IPS-18c (cell line): ENCODE measurements around the gene LURAP1L.

Experiments used
- H3K4me3 ChIP-seq: 2 replicates; pipeline ENCODE4 v1.7.0; 2013; ENCODE audit warnings: low read depth, mild to moderate bottlenecking, low read length, moderate library complexity; ENCODE audit not compliant: insufficient read depth
- H3K9me3 ChIP-seq: one replicate; pipeline ENCODE4 v1.6.1; 2013; ENCODE audit warnings: mild to moderate bottlenecking, low read length, moderate library complexity; ENCODE audit not compliant: control insufficient read depth, insufficient read depth

LURAP1L gene

GRCh38 chr9:12798066-12798770 lies 23.4 kb downstream of the LURAP1L start:
- H3K4me3 ChIP-seq = no peak overlapping the region
- H3K9me3 ChIP-seq = no peaks in the 10 kb centered on the region

- H3K4me3 ChIP-seq = no peak overlapping the region
- H3K9me3 ChIP-seq = no peaks in the 10 kb centered on the region
Observed at GRCh38 chr9:12801187-12801586, 26.4 kb downstream of the LURAP1L start.

DNA sequence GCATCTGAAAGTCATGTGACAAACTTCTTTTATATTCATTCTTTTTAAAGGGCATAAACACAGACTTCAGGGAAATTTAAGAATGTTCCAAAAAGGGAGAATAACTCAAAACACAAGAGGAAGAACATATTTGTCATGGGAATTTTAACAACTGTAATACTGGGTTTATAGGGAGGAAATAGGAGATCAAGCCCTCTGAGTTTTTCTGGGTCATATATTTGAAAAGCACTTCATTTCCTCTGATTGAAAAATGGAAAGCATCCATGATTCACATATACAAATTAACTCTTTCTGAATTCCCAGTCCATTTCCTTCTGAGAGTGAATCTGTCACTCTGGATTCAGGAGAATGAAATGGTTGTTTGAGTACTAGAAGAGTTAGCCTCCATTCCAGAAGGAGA lies 26.8 kb downstream of the LURAP1L start:
- Histone ChIP-seq H3K4me3 (no peak overlapping the region), H3K9me3 (no peaks in the 10 kb centered on the region)

- Histone ChIP-seq H3K9me3 (no peaks in the 10 kb centered on the region), H3K4me3 (no peak overlapping the region)
Observed at GRCh38 chr9:12802093-12802492, 27.3 kb downstream of the LURAP1L start.

- H3K4me3 ChIP-seq = no peak overlapping the region
Observed at GRCh38 chr9:12808569-12808968, 33.7 kb downstream of the LURAP1L start.

DNA sequence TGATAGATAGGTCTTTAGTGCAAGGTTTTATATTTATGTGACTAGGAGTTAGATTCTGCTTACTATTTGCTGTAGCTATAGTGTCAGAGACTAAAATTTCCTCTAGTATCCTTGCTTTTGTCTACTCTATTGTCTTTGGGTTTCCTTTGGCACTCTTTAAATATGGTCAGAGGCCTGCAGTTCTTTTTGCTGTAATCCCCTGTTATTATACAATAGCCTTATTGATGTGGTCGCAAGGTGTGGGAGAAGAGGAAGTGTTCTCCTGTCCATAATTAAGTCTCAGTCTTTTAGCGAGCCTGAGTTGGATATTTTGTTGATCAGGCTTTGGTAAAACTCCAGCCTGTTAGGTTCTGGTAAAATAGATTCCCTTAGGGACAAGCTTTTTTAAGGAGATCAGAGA lies 34.9 kb downstream of the LURAP1L start:
- Histone ChIP-seq H3K9me3 (no peaks in the 10 kb centered on the region), H3K4me3 (no peak overlapping the region)

More at GRCh38 chr9:12808569-12808968, 33.7 kb downstream of the LURAP1L start:
- H3K9me3 ChIP-seq = no peaks in the 10 kb centered on the region

DNA sequence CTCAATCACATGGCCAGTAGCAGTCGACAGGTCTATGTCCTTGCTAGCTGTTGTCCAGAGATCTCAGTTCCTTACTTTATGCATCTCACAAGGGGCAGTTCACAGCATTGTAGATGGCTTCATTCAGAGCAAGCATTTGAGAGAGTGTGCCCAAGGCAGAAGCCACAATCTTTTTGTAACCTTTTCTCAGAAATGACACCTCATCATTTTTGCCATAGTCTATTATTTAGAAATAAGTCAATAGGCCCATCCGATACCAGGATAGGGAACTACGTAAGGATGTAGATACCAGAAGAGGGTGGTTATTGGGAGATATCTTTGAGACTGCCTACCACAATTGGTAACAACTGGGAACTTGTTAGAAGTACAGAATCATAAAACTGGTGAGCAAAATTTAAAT lies 37.1 kb downstream of the LURAP1L start:
- no peak overlapping the region for H3K4me3 ChIP-seq
- H3K9me3 ChIP-seq = no peaks in the 10 kb centered on the region

GRCh38 chr9:12812710-12813109 lies 37.9 kb downstream of the LURAP1L start:
- Histone ChIP-seq H3K4me3 (no peak overlapping the region), H3K9me3 (no peaks in the 10 kb centered on the region)

GRCh38 chr9:12813533-12813932 lies 38.7 kb downstream of the LURAP1L start:
- H3K4me3 ChIP-seq = no peak overlapping the region
- H3K9me3 ChIP-seq = no peaks in the 10 kb centered on the region

DNA sequence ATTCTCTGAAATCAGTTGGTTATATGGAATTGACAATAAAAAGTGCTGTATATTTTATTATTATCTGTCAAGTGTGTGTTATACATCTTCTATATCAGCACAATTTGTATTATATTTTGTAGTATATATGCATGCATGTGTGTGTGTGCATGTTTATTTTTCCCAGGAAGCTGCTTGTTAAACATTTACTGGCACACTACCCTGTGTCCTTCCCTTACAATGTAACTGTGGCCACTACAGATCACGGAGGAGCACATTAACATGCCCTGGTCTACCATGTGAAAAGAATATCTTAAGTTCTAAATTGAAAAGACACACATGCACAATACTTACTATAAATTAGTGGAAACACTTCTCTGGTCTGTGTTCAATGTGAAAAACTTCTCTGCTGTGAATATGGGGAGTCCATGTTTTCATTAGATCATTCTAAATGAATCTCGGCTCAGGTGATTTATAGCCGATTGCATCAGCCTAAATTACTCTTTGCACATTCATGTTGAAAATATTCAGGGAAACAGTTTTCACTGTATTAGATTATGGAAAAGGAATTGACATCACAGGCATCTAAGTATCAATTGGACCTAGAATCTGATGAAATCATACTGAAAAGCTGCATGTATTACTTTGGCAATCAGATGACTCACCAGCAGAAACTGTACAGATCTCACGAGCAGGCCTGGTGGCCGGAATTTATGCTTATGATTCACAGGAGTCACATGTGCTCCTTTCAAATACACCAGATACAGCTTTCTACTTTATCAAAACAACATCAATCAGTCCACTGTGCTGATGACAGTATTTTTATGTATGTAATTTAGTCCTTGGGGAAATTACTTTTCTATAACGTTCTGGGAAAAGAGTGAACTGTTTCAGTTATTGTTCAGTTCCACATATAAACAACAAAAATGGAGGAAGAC lies 39.4 kb downstream of the LURAP1L start:
- Histone ChIP-seq H3K4me3 (no peak overlapping the region), H3K9me3 (no peaks in the 10 kb centered on the region)

DNA sequence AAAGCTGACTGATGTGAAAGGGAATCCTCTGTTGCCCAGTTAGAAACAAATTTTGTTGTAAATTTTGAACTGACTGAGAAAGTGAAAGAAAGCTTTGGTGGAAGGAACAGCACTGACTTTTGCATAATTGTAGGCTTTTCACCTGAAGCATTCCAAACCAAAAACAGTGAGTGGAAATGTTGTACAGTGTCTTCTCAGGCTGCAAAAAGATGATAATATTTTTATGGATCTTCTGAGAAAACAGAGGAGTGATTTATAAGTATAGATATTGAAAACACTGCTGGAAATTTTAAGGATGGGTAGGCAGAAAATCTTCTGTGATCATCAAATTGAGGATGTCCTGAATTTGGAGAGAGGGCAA lies 40.0 kb downstream of the LURAP1L start:
- Histone ChIP-seq H3K4me3 (no peak overlapping the region), H3K9me3 (no peaks in the 10 kb centered on the region)

- Histone ChIP-seq H3K9me3 (no peaks in the 10 kb centered on the region), H3K4me3 (no peak overlapping the region)
Observed at GRCh38 chr9:12815888-12816287, 41.1 kb downstream of the LURAP1L start.

GRCh38 chr9:12816656-12817101 lies 41.9 kb downstream of the LURAP1L start:
- H3K9me3 ChIP-seq = no peaks in the 10 kb centered on the region
- H3K4me3 ChIP-seq = no peak overlapping the region

DNA sequence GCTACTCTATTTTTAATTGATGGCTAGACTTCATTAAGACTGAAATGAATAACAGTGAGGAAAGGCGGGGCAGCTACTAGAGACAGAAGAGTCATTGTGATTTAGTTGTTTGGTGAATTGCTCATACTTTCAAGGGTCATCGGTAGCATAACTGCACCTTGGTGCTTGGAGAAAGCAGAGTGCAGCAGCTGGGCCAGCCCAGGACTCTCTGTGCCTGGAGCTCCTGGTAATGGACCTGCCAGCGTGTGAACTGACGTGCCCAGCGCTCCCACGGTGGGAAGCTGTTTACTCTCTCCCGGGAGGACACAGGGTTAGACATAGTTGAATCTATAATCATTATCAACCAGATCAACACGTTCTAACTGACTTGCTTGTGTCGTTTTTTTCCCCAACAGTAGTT lies 42.9 kb downstream of the LURAP1L start:
- no peaks in the 10 kb centered on the region for H3K9me3 ChIP-seq
- H3K4me3 ChIP-seq = no peak overlapping the region

DNA sequence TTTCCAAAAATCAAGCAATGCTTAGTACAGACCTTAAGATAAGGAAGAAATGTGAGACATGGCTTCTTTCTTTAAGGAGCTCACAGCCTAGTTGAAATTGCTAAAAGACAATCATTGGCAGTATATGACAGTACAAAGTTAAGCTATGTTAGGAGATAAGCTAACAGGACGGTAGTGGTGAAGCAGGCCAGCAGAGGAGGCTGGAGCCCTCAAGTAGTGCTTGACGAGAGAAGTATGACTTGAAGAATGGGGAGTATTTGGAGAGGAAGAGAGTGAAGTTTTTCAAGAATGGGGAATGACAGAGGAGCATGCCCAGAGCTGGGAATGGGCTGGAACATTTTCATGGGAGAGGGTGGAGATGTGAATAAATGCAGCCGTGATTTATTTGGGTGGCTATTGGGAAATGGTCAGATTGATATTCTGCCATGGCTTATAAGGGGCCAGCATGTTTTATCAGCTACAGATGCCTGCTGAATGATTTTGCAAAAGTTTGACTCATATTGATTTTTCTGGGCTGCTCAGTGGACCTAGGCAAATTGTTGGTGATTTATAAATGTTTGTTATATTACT lies 43.7 kb downstream of the LURAP1L start:
- Histone ChIP-seq H3K4me3 (no peak overlapping the region), H3K9me3 (no peaks in the 10 kb centered on the region)

DNA sequence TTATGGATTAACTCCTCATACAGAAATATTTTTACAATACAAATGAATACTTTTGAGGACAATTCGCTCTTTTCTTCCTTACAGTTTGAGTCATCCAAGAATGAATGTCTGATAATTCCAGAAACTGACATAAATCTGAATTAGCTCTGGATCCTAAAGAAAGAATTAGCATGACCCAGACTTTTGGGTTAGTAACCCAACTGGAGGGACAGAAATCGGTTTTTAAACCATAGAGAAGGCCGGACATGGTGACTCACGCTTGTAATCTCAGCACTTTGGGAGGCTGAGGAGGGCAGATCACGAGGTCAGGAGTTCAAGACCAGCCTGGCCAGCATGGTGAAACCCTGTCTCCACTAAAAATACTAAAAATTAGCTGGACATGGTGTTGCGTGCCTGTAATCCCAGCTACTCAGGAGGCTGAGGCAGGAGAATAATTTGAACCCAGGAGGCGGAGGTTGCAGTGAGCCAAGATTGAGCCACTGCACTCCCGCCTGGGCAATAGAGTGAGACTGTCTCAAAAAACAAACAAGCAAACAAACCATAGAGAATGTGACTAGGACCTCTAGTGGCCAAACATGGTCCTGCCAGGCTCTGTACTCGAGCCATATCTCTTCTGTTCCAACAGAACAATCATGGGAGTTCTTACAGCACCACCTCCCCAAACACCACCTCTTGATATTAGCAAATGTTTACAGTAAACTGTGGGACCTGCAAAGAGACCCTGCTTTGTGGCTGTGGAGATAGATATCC lies 44.8 kb downstream of the LURAP1L start:
- H3K9me3 ChIP-seq = no peaks in the 10 kb centered on the region
- H3K4me3 ChIP-seq = no peak overlapping the region

DNA sequence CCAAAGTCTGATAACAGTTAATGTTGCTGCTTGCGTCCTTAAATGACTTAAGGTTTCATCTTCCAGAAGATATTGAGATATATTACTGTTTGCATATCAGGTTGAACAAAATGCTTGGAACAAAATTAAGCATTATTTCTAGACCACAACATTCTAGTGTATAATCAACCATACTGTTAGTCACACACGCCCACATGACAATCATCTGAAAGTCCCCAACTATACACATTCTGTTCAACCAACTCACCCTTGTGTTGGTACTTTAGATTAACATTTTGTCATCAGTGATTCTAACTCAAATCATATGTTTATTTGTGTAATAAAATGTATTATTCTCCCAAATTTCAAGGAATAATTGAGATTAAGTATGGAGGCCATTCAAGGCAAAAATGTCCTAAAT lies 47.3 kb downstream of the LURAP1L start:
- Histone ChIP-seq H3K4me3 (no peak overlapping the region), H3K9me3 (no peaks in the 10 kb centered on the region)
